Breast epithelium (tissue), 3 donors: ENCODE measurements around the gene SENP8.

Source experiments
- CTCF ChIP-seq, 3 donors: fragments of 450-650 bp; IDR thresholded peaks; one replicate each; pipeline ENCODE4 v1.5.1; 2016 to 2017; ENCODE audit warnings: antibody characterized with exemption in 3 of 3, mild to moderate bottlenecking in 3 of 3, moderate library complexity in 3 of 3
- POLR2A ChIP-seq: fragments of 450-650 bp; IDR thresholded peaks from one replicate; pipeline ENCODE4 v1.6.1; 2016; ENCODE audit warnings: antibody characterized with exemption, mild to moderate bottlenecking, moderate library complexity
- POLR2AphosphoS5 ChIP-seq, 3 donors: sonication (generic); formaldehyde crosslinking; IDR thresholded peaks; one replicate each; pipeline ENCODE4 v1.6.1; 2017; ENCODE audit warnings: antibody characterized with exemption in 3 of 3

GRCh38 chr15:72172796-72173195 is 54.6 kb downstream of the SENP8 start:
- TF ChIP-seq POLR2AphosphoS5 (IDR thresholded peaks at IDR 0.05) (no peak), CTCF (IDR thresholded peaks at IDR 0.05) (no peak), POLR2A (no peak)
